ENCODE data around the gene IL15.
"Not testable (repeated sequence)": the region's sequence is repeated elsewhere in the genome, so short reads cannot be mapped to it uniquely, and the experiment has no call there.

IL15 gene

GRCh38 chr4:141705048-141705746 lies 68.8 kb downstream of the IL15 start:
- no peak for DNase-seq

- no peak for DNase-seq
These were observed 69.5 kb downstream of the IL15 start for GRCh38 chr4:141705747-141706377.

- DNase-seq: no peak
These were observed 70.1 kb downstream of the IL15 start for GRCh38 chr4:141706445-141706844.

- DNase-seq: no peak
These were observed 74.8 kb downstream of the IL15 start for GRCh38 chr4:141711211-141711610.

GRCh38 chr4:141713185-141713584 lies 76.8 kb downstream of the IL15 start:
- no peak for DNase-seq

GRCh38 chr4:141713771-141714445 lies 77.5 kb downstream of the IL15 start:
- no peak for DNase-seq

GRCh38 chr4:141719585-141719984 lies 83.2 kb downstream of the IL15 start:
- DNase-seq: no peak

- DNase-seq: no peak
These were observed 84.8 kb downstream of the IL15 start for GRCh38 chr4:141721174-141721573.

GRCh38 chr4:141724646-141725045 lies 88.3 kb downstream of the IL15 start:
- DNase-seq: no peak

GRCh38 chr4:141727420-141727819 lies 91.0 kb downstream of the IL15 start:
- no peak for DNase-seq

GRCh38 chr4:141730805-141731204 lies 94.4 kb downstream of the IL15 start:
- DNase-seq: no peak

GRCh38 chr4:141731481-141731880 lies 95.1 kb downstream of the IL15 start:
- DNase-seq: no peak

GRCh38 chr4:141739636-141740035 lies 103.3 kb downstream of the IL15 start:
- no peak for DNase-seq

- DNase-seq: no peak
These were observed 109.6 kb downstream of the IL15 start for GRCh38 chr4:141746026-141746425.

GRCh38 chr4:141751806-141752205 lies 115.4 kb downstream of the IL15 start:
- not testable (repeated sequence) for DNase-seq

- no peak for DNase-seq
These were observed 120.9 kb downstream of the IL15 start for GRCh38 chr4:141757287-141757686.

- no peak for DNase-seq
These were observed 123.5 kb downstream of the IL15 start for GRCh38 chr4:141759796-141760425.

GRCh38 chr4:141761926-141762325 lies 125.5 kb downstream of the IL15 start:
- no peak for DNase-seq

- DNase-seq: no peak
These were observed 127.0 kb downstream of the IL15 start for GRCh38 chr4:141763374-141763773.

- DNase-seq: no peak
These were observed 132.6 kb downstream of the IL15 start for GRCh38 chr4:141768954-141769353.

GRCh38 chr4:141771889-141772830 lies 135.8 kb downstream of the IL15 start:
- DNase-seq: no peak

GRCh38 chr4:141772838-141773237 lies 136.5 kb downstream of the IL15 start:
- DNase-seq: no peak

- DNase-seq: no peak
These were observed 145.8 kb downstream of the IL15 start for GRCh38 chr4:141782205-141782604.
